H4 (cell line): Measurements from ENCODE around the gene PTDSS2. TPM values are rescaled to one million over a fixed set of nuclear protein-coding genes. Genes with fewer than 3 reads are reported as not detected.

Experiments
- DNase-seq: peaks from one replicate; pipeline ENCODE4 v3.0.0-alpha.2; 2015; ENCODE audit warnings: low spot score
- total RNA-seq: library from RNA; depleted of rRNA; stranded (reverse); fragments of >200 nt; shearing (Covaris generic); gene quantifications from 2 replicates; pipeline ENCODE4 v1.2.3, GENCODE V29; 2014; rRNA removed

PTDSS2 gene
- total RNA-seq, 1 experiment from 2014 or later, result 15.0 TPM

DNA sequence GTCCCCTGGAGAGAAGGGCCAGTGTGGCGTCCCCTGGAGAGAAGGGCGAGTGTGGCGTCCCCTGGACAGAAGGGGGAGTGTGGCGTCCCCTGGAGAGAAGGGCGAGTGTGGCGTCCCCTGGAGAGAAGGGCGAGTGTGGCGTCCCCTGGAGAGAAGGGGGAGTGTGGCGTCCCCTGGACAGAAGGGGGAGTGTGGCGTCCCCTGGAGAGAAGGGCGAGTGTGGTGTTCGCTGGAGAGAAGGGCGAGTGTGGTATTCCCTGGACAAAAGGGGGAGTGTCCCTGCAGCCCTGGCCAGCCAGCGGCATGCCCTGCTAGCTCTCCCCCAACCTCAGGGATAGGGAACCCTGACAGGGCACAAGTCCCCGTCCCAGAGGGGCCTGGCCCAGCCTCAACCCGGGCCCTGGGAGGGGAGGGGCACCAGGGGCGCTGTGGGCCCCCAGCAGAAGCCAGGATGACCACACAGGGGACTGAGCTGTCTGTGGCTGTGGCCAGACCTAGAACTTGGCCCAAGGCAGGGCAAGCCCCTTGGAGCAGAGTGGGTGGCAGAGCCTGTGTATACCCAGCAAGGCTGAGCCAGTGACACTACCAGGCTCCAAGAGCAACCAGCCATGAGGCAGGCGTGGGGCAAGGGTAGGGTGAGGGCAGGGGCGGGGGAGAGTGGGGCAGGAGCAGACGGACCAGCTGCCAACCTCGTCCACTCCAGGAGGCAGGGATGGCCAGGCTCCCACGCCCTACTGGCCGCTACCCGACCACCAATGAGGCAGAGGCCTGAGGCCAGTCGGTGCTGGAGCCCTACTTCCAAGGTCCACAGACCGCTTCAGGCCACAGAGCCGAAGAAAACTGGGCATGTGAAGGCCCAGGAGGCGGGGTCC is 81.1 kb downstream of the PTDSS2 start:
- no peak for DNase-seq

DNA sequence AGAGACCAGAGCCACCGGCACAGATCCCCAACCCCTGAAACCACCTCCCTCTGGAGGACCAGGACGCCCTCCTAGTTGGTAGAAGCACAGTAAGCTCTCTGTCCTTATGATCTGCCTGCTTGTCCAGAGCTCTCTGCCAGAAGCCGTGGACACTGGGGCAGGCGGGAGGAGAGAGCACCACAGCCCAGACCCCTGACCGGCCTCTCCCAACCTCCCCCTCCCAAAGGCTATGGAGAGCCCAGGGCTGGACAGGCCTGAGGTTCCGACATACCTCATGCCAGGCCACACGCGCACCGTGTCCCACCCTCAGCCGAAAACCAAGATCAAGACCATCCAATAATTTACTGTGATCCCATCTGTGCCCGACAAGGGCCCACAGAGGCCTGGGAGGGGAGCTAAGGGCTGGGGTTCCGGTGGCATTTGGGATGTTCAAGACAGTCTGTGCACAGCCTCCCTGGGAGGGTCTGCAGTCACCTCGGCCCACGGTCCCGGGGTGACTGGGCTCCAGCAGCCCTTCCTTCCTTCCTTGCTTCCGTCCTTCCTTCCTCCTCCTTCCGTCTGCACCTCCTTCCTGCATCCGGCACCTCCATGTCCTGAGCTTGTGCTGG is 81.9 kb downstream of the PTDSS2 start:
- no peak for DNase-seq

DNA sequence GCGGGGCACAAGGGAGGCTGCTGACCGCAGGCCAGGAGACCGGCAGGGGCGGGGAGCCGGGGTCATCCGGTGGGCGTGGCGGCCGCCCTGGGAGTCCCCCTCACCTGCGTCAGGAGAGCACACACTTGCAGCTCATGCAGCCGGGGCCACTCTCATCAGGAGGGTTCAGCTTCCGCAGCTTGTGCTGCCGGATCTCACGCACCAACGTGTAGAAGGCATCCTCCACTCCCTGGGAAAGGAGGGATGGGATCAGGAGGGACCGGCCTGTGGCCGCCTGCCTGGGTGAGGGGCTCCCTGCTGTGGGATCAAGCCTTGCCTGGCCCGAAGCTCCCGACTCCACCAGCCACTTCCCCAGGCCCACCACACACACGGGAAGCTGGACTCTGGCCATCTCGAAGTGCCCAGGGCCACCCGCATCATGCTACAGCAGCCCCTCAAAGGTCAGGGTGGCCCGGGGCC is 82.5 kb downstream of the PTDSS2 start:
- no peak for DNase-seq

DNA sequence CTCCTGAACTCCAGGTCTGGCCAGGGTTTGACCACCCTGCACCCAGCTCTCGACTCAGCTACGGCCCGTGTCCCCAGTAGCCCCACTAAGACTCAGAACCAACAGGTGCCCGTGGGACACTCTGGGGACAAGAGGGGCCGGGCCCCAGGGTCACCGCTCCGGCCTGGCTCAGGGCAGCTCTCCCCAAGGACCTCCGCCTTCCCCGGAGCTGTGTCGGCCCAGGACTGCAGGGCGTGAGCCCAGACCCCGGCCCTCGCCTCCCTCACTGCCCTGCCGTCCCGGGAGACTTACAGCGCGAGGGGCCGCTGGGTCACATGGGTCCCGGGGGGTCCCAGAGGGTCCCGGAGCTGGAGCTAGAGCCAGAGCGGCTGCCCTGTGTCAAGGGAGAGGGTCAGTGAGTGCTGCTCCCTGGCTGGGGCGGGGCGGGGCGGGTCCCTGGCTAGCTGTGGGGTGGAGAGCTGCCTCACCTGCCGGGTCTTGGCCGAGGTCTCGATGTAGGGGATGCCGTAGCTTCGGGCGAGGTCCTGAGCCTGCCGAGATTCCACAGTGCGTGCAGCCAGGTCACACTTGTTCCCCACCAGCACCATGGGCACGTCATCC is 83.0 kb downstream of the PTDSS2 start:
- DNase-seq, result no peak

DNA sequence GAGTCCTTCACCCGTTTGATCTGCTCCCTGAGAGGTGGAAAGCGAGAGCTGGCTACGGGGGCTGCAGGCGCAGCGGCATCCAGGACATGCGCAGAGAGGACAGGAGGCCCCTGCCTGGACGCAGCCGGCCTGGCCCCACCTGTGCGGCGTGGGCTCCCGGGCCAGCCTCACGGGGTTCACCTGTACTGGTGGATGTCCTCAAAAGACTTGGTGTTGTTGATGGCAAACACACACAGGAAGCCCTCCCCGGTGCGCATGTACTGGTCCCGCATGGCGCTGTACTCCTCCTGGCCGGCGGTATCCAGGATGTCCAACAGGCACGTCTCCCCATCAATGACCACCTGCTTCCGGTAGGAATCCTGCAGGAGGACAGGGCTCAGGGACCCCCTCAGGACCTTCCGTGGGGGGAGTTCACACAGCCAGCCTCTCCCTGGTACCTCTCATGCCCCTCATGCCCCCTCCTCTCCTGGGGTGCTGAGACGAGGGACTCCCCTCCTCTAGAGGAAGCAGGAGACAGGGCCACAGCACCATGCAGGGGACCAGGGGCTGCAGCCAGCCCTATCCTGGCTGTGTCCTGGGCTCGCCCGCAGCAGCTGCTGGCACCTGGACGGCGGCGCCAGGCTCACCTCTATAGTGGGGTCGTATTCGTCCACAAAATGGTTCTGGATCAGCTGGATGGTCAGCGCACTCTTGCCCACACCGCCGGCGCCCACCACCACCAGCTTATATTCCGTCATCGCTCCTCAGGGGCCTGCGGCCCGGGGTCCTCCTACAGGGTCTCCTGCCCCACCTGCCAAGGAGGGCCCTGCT is 83.7 kb downstream of the PTDSS2 start:
- DNase-seq, result no peak

DNA sequence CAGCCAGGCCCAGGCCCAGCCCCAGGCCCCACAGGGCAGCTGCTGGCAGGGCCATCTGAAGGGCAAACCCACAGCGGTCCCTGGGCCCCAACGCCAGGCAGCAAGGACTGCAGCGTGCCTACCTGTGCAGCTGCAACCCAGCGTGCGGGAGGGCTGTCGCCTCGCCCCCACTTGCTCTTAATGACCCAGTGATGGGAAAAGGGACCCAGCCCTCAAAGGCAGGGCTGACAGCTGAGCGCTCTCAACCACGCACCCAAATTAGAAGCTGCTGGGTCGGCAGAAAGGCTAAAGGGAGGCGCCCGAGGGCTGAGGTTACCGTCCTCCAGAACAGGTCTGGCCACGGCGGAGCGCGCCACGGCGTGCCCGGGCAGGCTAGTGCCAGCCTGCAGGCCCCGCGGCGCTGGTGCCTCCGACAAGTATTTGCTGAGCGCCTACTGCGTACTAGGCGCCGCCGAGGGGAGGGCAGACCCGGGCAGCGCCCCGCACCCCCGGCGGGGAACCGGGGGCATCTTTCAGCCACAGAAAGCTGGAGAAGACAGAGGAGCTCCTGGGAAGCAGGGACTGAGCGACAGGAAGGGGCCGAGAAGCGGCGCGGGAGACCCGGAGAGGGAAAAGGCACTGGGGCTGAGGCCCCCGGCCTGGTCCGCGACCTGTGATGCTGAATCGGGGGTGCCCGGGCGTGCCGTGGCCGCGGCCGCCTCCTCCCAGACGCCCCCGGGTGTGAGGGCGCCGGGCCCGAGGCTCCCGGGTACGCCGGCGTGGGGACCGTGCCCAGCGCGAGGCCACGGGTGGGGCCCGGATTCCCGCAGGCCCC is 84.5 kb downstream of the PTDSS2 start:
- DNase-seq, result no peak

DNA sequence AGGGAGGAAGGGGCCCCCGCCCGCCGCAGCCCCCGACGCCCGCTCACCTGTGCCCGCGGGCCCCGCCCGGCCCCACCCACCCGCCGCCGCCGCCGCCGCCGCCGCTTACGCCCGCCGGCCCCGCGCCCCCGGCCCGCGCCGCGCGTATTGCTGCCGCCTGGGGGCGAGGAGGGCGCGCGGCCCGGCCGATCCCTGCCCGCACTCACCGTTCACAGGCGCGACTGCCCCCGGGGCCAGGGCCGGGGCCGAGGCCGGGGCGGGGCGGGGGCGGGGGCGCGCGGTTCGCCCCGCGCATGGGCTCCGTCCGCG is 85.1 kb downstream of the PTDSS2 start:
- no peak for DNase-seq

DNA sequence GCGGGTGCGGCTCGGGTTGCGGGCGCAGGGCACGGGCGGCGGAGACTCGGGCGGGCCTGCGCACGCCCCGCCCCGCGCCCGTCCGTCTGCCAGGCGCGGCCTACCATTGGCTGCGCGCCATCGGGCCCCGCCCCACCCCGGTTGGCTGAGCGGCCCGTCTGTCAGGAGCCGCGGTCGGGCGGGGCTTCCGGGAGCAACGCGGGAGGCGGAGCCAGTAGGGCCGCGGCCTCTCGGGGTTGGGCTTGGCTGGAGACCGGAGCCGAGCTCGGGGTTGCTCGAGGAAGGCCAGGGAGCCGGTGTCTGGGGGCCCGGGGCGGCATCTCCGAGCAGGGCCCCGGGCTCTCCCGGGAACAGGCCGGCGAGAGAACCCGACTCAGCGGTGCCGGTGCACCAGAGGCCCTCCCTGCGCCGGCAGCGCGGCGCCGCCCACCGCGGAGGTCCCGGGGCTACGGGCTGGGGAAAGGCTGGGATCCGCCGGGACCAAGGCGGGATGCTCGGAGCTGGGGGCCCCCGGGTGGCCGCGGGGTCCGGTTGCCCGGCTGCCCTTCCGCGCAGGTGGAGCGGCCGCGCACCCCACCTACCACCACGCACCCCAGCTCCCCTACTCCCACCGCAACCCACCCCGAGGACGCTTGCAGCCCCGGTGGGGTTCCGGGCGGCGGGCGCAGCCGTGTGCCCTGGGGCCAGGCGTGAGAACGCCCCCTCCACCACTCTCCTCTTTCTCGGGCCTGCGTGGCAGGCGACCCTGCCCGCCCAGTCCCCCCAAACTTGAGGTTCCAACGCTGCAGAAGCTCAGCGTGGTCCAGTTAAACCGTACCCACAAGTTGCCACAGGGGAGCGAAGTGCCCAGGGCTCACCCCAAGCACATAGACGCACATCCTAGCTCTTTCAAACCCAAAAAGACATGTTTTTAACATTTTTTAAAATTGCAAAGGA is 85.7 kb downstream of the PTDSS2 start, which contains the start of gene HRAS:
Gene HRAS (minus strand): TSS at position 58 of the 936 bp plus-strand sequence.
- peak; percentile 87 for DNase-seq

DNA sequence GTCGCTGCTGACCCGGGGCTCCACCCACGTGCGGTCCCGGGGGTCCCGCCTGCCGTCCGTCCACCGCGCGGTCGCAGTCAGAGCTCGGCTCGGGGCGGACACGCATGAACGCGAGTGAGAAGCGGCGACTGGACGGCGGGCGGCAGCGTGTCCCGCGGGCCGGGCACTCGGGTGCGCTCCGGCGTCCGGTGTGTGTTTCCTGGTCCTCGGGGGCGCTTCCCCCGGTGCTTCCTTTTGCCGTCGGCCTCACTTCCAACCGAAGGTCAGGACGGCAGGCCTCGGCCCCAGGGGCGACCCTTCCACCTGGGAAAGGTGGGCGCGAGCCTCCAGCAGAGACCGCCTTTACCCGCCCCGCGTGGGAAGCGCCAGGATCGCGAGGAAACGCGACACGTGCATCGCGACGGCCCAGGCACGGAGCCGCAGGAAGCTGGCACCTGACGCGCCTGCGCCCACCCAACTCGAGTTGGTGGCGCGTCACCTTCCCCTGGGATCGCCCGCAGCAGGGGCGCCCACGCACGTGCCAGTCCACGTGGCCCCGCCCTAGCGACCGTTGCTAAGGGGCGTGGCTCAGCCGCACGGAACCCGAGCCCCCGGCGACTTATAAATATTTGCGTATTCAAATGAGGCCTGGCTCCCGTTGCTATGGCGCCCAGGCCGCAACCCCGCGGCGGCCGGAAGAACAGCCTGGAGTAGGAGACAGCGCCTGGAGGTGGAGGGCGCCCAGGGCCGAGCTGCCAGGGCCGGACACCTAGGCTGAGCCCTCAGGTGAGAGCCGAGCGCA is 87.0 kb downstream of the PTDSS2 start, which contains the start of gene LRRC56:
Gene LRRC56 (plus strand): TSS at position 687 of the 781 bp plus-strand sequence. CDS start 3,158 bp downstream, outside the sequence.
- no peak for DNase-seq

DNA sequence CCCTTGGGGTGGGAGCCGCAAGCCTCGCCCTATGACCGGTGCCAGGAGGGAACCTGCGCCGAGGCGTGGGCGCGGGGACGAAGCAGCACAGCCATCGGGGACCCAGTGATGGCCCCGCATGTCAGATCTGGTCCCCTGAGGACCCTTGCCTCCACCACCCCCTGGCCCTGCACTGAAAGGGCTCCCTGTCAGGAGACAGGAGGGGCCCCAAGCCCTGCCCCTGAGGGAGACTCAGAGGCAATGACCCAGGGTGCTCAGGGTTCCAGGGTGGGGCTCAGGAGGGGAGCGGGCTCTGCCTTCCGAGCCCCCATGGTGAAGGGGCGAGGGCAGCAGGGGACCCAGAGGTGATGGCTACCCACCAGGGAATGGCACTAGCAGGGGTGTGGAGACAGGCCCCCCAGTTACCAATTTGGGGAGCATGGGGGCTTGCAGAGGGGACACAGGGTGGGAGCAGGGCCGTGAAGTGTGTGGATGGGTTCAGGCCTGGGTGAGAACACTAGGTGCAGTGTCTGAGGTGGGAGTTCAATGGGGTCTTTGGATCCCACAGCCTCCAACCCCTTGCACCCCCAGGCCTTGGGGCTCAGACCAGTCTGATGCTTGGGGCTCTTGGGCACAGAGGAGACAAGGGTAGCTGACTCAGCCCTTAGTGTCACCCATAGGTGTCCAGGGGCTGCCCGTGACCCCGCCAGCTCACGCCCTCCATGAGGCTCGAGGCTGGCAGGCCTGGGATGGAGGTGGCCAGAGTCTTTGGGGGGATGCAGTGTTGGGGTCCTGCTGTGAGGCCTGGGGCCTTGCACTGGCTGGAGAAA is 87.7 kb downstream of the PTDSS2 start:
- no peak for DNase-seq

DNA sequence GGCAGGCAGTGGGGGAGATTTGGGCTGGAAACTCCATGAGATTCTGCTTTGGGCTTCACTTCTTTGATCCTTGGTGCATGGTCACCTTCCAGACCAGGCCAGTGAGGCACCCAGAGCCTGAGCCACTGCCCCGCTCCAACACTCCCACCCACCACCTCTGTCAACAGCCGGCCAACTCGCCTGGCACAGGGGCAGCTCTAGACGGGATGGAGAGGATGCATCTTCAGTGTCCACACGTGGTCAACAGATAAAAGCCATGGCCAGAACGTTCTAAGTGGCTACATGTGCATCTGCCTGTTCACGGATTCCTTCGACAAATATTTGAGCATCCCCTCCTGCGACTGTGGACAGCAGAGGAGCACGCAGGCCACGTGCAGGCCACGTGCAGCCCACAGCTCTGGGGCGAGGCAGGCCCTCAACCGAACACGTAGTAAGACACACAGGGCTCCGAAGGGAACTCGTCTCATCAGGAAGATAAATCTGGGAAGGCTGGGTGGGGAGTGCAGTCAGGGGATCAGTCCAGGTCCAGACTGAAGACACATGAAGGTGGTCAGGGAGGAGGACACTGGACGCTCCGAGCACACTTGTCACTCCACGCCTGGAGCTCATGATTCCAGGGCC is 88.5 kb downstream of the PTDSS2 start:
- no peak for DNase-seq

DNA sequence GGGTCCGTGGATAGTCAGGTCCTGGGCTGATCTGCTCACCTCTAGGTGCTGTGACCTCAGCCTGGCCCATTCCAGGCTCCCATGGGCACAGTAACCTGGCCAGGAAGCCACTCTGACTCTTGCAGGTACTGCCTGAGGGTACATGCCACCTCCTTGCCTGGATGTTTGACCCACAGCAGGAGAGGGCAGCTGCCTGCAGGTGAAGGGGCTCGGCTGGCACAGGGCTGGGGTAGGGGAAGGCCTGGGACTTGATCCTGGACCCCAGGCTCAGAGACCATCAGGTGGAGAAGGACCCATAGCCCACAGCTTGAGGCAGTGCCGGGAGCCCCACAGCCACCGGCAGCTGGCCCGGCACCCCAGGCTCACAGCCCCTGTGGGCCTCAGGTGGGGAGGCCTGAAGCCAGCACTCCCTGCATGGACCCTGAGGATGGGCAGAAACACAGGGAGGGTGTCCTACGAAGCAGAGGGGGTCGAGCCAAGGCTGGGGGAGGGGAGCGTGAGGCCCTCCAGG is 89.9 kb downstream of the PTDSS2 start:
- no peak for DNase-seq

Other genes with a start within 250 kb of the PTDSS2 start
- gene BET1L, start 242.9 kb upstream of the PTDSS2 start, total RNA-seq, result 30.3 and 30.7 TPM in 2 replicates
- gene RIC8A, start 242.6 kb upstream of the PTDSS2 start, total RNA-seq, result 138 and 139 TPM in 2 replicates
- 6.4 and 12.3 TPM in 2 replicates for gene SIRT3, start 213.9 kb upstream of the PTDSS2 start, total RNA-seq
- 248 and 295 TPM in 2 replicates for gene PSMD13, start 213.3 kb upstream of the PTDSS2 start, total RNA-seq
- not detected in 2 replicates for gene NLRP6, start 171.9 kb upstream of the PTDSS2 start, total RNA-seq
- 2.2 and 2.4 TPM in 2 replicates for gene PGGHG, start 161.2 kb upstream of the PTDSS2 start, total RNA-seq
- not detected in 2 replicates for gene IFITM5, start 150.8 kb upstream of the PTDSS2 start, total RNA-seq
- gene IFITM2, start 142.5 kb upstream of the PTDSS2 start, total RNA-seq, result 21.9 and 30.7 TPM in 2 replicates
- gene IFITM1, start 136.2 kb upstream of the PTDSS2 start, total RNA-seq, result 179 TPM in 2 replicates
- 183 and 240 TPM in 2 replicates for gene IFITM3, start 129.4 kb upstream of the PTDSS2 start, total RNA-seq
- 6.5 and 11.1 TPM in 2 replicates for gene B4GALNT4, start 80.8 kb upstream of the PTDSS2 start, total RNA-seq
- gene PKP3, start 56.1 kb upstream of the PTDSS2 start, total RNA-seq, result 2.4 and 3.0 TPM in 2 replicates
- 1.9 TPM in 1 of 2 replicates, not detected in the other for gene SIGIRR, start 35.3 kb upstream of the PTDSS2 start, total RNA-seq
- gene ANO9, start 8.3 kb upstream of the PTDSS2 start, total RNA-seq, result not detected in 2 replicates
- gene RNH1, start 57.0 kb downstream of the PTDSS2 start, total RNA-seq, result 150 and 205 TPM in 2 replicates
- 64.1 and 76.1 TPM in 2 replicates for gene HRAS, start 85.3 kb downstream of the PTDSS2 start, total RNA-seq
- gene LRRC56, start 87.2 kb downstream of the PTDSS2 start, total RNA-seq, result 0.18 and 0.19 TPM in 2 replicates
- 1.4 and 2.6 TPM in 2 replicates for gene LMNTD2, start 110.5 kb downstream of the PTDSS2 start, total RNA-seq
- gene RASSF7, start 110.7 kb downstream of the PTDSS2 start, total RNA-seq, result 16.8 and 17.3 TPM in 2 replicates
- gene PHRF1, start 126.2 kb downstream of the PTDSS2 start, total RNA-seq, result 14.5 and 15.3 TPM in 2 replicates
- 11.7 and 11.9 TPM in 2 replicates for gene IRF7, start 165.7 kb downstream of the PTDSS2 start, total RNA-seq
- gene CDHR5, start 174.7 kb downstream of the PTDSS2 start, total RNA-seq, result not detected in 2 replicates
- gene SCT, start 176.9 kb downstream of the PTDSS2 start, total RNA-seq, result not detected in 2 replicates
- not detected in 2 replicates for gene DRD4, start 187.0 kb downstream of the PTDSS2 start, total RNA-seq
- 24.9 and 29.9 TPM in 2 replicates for gene DEAF1, start 244.9 kb downstream of the PTDSS2 start, total RNA-seq
- 15.8 and 16.4 TPM in 2 replicates for gene TMEM80, start 245.5 kb downstream of the PTDSS2 start, total RNA-seq